GM21360 (cell line): ENCODE results near the gene REC8.

Experiments used
- ATAC-seq: cut with Tn5 transposase; IDR thresholded peaks from one replicate; pipeline ENCODE4 v1.9.1; 2021; ENCODE audit warnings: mild to moderate bottlenecking, moderate library complexity; ENCODE audit not compliant: unreplicated experiment

REC8 gene, protein sequence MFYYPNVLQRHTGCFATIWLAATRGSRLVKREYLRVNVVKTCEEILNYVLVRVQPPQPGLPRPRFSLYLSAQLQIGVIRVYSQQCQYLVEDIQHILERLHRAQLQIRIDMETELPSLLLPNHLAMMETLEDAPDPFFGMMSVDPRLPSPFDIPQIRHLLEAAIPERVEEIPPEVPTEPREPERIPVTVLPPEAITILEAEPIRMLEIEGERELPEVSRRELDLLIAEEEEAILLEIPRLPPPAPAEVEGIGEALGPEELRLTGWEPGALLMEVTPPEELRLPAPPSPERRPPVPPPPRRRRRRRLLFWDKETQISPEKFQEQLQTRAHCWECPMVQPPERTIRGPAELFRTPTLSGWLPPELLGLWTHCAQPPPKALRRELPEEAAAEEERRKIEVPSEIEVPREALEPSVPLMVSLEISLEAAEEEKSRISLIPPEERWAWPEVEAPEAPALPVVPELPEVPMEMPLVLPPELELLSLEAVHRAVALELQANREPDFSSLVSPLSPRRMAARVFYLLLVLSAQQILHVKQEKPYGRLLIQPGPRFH

DNA sequence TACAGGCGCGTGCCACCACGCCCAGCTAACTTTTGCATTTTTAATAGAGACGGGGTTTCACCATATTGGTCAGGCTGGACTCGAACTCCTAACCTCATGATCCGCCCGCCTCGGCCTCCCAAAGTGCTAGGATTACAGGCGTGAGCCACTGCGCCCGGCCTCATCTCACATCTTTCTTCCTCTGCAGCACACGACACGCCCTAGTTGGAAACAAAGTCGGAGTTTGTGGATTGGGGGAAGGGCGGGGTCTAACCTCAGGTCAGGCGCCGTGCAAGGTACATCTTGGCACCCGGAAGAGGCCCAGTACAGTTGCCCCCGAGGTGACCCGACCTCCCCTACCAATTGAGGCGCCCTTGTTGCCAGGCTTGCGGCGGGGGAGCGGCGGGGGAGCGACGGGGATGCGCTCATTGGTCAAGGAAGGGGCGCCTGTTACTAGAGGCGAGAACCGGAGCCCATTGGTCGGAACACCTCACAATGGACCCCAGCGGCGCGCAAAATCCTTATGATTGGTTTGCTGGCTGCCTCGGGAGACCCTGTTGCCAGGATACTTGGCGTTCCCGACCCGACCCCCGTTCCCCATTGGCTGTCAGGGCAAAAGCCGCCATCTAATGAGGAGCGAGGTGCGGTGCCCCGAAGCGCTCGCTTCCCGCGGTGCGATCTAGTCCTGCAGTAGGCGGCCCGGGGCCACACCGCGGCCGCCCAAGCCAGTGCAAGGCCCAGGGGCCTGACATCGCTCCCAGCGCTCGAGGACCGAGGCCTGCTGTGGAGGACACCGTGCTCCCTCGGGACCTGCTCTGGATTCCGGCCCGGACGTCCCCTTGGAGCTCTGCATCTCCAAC is at the start of gene REC8:
TSS of gene REC8 (plus strand) at position 659 of the 839 bp plus-strand sequence. CDS start 473 bp downstream, outside the sequence.
- ATAC-seq: peak; percentile 70

DNA sequence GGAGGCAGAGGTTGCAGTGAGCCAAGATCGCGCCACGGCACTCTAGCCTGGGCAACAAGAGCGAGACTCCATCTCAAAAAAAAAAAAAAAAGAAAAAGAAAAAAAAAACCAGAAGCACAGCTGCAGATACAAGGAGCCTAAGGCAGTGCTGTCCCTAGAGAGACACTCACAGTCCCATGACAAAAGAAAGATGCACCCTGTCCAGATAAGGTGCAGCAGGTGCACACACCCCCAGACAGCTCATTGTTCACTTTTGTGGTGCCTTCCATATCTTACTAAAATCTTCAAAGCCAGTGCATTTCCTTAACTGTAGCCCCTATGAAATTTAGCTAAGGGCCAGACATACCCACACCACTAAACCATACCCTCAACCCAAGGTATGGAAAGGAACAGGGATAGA is 49.5 kb upstream of the REC8 start:
- no peak for ATAC-seq

DNA sequence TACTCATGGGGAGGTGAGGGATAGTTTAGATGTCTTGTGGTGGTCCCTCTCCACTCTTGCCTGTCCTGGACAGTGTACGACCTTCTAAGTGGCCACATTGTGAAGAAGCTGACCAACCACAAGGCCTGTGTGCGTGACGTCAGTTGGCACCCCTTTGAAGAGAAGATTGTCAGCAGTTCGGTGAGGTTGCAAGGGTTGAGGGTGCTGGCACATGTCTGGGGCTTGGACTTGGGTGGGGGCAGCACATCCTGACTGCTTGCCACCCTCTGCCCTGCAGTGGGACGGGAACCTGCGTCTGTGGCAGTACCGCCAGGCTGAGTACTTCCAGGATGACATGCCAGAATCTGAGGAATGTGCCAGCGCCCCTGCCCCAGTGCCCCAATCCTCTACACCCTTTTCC is 49.0 kb upstream of the REC8 start:
- no peak for ATAC-seq

DNA sequence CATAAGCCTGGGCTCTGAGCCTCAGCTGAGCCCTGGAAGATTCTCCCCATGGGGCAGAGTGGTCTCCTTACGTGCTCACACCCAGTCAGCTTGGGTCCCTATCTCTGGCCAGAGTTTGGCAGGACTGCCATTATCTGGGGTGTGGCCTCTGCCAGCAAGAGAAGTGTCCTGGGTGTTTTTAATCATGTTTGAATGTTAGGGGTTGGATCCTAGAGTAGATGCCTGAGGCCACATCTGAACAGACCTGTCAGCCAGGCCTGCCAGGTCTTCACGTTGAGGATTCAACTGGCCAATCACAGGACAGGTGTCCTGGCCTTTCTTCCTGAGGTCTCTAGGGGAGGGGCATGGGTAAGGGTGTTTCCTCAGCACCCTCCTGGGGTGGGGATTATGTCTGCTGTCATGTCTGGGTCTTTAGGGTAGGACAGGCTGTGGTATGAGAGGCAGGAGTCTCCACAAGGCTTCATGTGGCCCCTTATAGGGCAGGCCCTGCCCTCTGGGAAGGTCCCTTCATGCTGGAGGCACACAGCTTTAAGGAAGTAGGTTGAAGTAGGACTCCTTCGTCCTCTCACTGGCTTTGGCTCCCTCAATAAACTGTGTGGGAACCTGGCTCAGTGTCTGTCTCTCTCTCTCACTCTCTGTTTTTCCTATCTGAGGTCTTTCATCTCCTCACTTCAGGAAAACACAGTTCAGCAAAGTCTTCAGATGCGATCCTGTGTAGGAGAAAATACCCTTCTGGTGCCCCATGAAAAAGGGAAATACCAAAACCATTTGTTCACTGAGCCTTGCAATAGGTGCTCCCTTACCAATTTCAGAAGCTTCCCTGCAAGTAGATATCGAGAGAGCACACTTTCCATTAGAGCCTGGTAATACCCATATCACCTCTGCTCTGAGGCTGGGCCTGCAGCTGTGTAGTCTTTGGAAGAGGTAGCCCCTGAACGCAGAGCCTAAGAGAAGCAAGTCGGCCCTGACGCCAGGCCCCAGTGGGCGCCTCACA is 48.2 kb upstream of the REC8 start:
- ATAC-seq: no peak

DNA sequence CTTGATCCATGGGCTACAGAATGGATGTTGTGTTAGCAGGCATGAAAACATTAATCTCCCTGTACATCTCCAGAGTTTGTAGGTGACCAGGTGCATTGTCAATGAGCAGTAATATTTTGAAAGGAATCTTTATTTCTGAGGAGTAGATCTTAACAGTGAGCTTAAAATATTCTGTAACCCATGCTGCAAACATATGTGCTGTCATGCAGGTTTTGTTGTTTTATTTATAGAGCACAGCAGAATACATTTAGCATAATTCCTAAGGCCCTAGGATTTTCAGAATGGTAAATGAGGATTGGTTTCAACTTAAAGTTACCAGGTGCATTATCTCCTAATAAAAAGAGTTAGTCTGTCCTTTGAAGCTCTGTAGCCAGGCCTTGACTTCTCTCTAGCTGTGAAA is 44.9 kb upstream of the REC8 start:
- no peak for ATAC-seq

DNA sequence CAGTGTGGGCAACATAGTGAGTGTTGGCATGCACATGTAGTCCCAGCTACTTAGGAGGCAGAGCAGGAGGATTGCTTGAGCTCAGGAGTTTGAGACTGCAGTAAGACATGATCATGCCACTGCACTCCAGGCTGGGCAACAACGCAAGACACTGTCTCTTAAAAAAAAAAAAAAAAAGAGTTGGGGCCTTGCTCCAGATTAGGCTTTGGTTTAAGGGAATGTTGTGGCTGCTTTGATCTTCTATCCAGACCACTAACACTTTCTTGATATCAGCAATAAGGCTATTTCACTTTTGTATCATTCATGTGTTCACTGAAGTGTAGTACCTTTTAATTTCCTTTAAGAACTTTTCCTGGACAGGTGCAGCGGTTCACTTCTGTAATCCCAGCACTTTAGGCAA is 44.2 kb upstream of the REC8 start:
- no peak for ATAC-seq

DNA sequence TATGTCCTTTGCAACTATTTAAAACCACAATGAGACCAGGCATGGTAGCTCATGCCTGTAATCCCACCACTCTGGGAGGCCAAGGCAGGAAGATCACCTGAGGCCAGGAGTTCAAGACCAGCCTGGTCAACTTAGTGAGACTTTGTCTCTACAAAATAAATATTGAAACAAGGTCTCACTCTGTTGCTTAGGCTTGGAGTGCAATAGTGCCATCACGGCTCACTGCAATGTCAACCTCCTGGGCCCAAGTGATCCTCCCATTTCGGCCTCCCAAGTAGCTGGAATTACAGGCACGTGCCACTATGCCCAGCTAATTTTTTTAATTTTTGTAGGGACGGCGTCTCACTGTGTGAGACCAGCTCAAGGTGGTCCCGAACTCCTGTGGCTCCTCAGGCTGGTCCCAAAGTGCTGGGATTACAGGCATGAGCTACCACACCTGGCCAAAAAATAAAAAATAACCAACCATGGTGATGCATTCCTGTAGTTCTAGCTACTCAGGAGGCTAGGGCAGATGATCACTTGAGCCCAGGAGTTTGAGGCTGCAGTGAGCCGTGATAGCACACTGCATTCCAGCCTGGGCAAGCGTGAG is 42.4 kb upstream of the REC8 start:
- ATAC-seq: no peak

DNA sequence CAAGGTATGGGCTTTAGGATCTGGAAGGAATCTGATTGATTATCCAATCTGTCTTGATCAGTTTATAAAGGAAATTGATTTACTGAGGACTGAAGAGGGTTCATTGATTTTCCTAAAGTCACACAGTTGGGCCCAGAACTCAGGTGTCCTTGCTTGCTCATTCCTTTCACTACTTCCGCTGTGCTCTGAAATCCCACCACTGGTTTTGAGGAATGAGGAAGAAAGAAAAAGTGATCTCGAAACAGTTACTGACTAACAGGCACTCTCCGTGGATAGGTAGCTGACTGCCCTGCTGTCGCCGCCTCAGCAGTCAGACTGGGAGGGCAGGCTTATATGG is 41.5 kb upstream of the REC8 start, which contains the start of gene FITM1:
TSS of gene FITM1 (plus strand) at position 280 of the 337 bp plus-strand sequence. CDS start 905 bp downstream, outside the sequence.
- no peak for ATAC-seq

DNA sequence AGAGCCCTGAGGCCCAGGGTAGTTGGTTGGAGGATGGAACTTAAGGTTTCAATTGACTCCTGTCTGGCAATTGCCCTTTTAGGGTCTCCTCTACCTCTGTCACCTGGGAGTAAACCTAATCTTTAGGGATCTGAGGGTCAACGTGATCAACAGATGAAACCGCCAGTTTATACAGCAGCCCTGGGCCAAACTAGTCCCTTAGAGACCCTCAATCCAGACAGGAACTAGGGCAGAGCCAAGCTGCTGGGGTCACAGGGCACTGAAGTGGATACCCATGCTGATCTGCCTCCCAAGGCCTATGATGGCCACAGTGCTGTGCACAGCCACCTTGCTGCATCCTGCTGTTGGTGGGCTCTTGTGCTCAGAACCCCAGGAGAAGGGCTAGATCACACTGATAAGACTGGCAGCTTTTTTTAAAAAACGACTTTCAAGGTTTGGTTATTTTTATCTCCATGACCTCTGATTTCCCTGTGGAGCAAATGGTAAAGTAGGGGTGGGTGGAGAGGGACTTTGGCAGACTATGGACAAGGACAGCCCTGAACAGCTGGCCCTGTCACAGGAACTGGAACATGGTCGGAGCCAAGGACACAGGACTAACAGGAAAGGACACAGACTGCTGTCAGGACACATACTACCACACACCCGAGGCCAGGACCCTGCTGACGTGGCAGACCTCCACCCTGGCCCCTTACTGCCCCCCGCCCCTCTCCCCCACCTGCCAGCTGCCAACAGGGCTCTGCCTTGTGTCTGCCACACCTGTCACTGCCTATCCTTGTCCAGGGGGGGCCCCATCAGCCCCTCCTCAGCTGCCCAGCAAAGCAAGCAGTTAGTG is 40.9 kb upstream of the REC8 start:
- no peak for ATAC-seq

DNA sequence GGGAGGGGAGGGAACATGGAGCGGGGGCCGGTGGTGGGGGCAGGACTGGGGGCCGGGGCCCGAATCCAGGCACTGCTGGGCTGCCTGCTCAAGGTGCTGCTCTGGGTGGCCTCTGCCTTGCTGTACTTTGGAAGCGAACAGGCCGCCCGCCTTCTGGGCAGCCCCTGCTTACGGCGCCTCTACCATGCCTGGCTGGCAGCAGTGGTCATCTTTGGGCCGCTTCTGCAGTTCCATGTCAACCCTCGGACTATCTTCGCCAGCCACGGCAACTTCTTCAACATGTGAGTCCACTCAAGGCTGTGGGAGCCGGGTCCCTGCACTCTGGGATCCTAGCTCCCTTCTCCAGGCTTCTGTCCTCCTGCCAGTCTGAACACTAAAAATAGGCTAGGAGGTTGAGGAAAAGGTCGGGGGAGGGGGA is 40.3 kb upstream of the REC8 start:
- ATAC-seq: no peak

DNA sequence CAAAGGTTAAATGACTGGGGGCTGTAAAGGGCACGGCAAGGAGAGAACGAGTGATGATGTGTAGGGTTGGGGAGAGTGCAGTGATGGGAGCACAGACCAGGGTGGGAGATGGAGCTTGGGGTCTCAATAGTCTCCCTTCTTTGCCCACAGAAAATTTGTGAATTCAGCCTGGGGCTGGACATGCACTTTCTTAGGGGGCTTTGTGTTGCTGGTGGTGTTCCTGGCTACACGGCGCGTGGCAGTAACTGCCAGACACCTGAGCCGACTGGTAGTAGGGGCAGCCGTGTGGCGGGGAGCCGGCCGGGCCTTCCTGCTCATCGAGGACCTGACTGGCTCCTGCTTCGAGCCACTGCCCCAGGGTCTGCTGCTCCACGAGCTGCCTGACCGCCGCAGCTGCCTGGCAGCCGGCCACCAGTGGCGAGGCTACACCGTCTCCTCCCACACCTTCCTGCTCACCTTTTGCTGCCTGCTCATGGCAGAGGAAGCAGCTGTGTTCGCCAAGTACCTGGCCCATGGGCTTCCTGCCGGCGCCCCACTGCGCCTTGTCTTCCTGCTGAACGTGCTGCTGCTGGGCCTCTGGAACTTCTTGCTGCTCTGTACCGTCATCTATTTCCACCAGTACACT is 39.7 kb upstream of the REC8 start:
- no peak for ATAC-seq

DNA sequence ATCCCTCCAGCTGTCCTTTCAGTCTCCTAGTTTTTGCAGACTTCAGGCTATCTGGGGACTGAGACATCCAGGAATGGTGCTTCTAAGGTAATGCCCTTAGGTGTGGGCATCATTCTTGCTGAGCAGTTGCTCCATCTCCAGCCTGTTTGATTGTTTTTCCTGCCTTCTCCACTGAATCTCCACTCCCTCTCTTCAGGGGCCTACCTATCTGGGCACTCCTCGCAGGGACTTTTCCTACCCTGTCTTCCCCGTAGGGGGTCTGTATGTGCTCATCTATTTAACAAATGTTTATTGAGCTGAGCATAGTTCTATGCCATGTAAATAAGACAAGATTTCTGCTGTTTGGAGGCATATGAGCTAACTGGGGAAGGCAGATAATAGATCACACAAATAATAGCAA is 38.9 kb upstream of the REC8 start:
- ATAC-seq: no peak

DNA sequence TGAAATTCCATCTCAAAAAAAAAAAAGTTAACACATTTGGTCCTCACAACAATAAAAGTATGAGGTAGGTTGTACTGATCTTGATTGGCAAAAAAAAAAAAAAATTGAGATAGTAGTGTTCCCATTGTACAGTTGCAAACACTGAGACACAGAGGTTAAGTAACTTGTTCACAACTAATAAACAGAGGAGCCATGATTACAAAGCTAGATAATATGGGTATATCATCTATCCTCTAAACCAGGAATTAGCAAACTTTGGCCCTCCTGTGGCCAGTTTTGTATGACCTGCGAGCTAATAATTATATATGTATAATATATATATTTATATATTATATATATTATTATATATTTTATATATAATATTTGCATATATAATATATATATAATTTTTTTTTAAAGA is 38.1 kb upstream of the REC8 start:
- no peak for ATAC-seq

DNA sequence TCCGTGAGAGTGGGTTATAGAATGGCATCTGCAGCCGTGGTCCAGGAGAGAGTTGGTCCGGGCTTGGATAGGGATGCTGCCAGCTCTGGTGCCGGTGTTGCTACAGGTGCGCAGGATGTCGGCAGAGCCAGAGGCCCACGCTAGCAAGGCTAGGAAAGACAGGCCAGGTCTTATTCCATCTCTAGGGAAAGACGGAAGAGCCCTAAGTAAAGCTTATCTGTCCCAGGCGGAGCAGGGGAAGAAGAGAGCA is 36.4 kb upstream of the REC8 start:
- peak; percentile 8 for ATAC-seq

DNA sequence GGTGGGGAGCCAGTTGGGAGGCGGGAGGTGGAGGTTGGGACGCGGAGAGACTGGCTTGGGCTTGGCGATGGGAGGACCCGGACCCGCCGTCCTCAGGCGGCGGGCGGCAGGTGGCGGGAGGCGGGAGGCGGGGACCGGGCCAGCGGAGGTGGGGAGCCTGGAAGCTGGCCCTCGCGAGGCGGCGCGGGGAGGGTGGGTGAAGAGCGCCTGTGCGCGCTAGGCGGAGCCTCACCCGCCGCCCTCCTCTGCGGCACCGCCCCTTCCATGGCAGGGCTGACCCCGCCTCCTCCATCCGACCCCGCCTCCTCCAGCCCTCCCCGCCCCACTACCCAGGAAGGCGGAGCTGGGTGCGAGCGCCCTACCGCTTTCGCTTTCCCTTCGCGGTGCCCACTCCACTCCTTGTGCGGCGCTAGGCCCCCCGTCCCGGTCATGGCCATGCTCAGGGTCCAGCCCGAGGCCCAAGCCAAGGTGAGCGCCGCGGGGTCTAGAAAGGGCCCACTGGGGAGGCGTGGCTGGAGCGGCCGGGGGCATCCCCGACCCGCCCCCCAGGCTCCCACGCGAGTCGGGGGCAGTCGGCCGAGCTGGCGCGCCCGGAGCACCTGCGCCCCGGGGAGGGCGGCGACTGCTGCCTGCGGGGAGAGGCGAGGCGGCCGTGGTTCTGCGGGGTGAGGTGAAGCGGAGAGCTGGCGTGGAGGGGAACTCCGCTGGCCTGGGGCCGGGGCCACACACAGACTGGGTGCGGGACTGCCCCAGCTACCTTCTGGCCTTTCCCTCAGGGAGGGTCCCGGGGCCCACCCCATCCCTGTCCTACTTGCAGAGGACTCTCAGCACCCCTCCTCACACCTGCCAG is 35.8 kb upstream of the REC8 start, which contains the start of gene PSME1:
TSS of gene PSME1 (plus strand) at position 361 of the 850 bp plus-strand sequence. CDS start at position 430, 69 bp downstream.
- peak; percentile 70 for ATAC-seq

DNA sequence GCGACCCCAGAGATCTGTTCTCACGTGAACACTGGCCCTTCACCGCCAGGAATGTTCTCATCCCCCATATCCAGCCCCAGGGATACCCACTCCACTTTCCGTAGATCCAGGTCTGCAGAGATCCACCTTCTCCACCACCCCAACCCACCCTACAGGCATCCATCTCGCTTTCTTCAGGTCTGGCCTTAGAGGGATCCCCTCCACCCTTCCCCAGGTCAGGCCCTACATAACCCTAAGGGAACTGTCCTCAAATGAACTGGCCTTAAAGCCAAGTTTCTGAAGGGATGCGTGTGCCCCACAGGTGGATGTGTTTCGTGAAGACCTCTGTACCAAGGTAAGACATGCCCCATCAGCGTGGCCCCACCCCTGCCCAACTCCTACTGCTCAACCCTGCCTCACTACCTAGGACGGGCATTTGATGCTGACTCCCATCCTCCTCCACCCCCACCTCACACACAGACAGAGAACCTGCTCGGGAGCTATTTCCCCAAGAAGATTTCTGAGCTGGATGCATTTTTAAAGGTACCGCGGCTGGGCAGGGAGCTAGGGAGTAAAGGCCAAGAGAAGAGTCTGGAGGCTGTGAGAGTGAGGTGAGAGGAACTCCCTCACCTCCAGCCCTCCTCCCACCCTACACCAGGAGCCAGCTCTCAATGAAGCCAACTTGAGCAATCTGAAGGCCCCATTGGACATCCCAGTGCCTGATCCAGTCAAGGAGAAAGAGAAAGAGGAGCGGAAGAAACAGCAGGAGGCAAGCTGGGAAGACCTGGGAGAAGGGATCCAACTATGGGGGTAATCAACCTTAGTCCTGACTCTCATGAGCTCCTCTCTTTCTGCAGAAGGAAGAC is 35.0 kb upstream of the REC8 start:
- no peak for ATAC-seq
